ENCODE data around the gene RABGAP1L.
A peak's percentile ranks its signal among the peaks of the same experiment; 100 is the strongest.
"Not testable (repeated sequence)": the region's sequence is repeated elsewhere in the genome, so short reads cannot be mapped to it uniquely, and the experiment has no call there.

The RABGAP1L gene

DNA sequence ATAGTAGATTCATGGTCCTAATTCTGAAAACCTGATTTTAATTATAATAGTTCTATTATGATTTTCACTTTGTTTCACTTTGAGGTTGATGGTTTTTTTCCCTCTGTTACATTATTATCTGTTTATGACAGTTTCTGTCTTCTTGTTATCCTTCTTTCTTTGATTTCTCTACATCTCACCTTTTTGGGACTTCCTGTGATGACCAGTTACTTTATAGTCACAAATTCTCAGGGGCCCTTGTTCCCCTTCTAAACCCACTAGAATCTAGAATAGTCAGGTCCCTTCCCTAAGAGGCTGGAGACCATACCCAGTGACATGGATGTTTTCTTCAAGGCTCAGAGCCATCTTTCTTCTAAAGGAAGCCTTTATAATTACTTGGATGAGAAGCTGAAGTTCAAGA is 526.9 kb downstream of the RABGAP1L start:
- DNase-seq, result no peak

DNA sequence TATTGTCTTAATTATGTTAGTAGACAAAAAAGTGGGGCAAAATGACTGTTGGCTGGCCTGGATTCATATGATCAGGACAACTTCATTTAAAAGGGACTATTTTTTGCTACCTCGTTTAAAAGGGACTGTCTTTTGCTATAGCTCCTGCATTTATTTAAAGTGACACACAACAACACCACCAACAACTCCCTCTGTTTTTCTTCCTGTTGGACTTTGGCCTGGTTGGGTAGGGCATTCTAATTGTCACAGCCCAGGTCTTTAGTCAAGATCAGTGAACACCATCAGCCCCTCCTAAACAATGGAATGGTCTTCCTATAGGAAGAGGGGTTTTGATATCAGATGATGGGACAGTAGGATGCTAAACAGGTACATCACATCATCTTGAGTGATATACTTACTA is 530.2 kb downstream of the RABGAP1L start:
- DNase-seq, result no peak

DNA sequence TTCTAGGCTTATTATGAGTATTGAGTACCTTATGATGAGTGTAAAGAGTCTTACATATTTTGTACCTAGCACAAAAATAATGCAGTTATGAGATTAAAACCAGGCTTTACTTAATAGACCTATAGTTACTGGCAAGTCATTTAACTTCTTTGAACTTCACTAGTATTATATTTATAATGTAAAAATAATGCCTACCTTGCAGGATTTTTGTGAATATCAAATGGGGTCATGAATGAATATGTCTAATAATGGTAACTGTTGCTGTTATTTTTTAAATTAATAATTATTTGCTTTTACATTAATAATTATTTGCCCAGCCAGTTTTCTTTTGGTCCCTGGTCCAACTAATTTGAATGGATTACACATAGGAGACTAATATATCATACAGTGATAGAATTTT is 530.9 kb downstream of the RABGAP1L start:
- DNase-seq, result no peak

DNA sequence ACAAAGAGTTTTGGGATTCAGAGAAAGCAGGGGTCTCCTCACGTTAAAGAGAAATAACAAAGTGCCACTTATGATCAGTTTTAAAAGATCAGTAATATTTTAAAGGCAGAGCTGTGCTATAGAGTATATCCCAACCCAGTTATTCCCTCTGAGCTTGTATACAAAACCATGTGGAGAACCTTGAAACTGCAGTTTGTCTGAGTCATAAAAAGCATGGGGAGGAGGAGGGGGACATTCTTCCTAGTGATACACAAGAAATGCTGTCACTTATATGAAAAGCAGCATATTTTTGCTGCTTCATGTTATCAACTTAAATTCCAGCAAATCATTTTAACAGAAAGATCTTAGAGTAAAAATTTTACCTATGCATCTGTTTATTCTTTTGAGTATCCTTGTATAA is 533.0 kb downstream of the RABGAP1L start:
- no peak for DNase-seq

DNA sequence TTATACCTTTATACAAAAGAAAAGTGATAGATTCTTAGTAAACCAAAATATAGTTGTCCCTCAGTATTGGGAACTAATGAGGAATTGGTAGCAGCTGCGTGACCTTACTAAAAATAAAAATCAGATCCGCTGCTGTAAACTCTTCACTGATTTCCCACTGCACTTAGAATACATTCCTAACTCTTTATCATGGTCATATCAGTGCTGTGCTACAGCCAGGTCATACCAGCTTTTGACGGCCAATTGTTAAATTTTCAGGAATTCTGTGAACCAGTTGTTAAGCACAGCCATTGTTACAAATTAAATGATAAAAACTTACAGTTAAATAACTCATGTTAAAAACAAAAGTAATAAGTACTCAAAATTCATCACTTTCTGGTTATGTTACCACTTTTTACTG is 533.8 kb downstream of the RABGAP1L start:
- no peak for DNase-seq

DNA sequence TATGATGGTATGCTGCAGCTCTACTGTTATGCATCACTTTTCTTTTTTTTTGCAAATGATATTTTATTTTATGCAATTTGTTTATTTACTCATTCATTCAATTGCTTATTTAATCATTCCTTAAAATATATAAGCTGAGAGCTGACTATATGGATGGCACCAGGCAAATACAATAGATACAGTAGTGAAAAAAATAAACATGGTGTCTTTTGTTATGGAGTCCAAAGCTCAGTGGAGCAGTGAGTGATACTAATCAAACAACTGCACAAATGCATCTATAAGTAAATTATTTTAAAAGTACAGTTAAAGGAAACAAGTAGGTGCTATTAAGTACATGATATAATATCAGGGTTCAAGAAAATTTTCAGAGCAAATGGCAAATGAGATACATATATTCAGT is 534.2 kb downstream of the RABGAP1L start:
- DNase-seq, result not testable (repeated sequence)

DNA sequence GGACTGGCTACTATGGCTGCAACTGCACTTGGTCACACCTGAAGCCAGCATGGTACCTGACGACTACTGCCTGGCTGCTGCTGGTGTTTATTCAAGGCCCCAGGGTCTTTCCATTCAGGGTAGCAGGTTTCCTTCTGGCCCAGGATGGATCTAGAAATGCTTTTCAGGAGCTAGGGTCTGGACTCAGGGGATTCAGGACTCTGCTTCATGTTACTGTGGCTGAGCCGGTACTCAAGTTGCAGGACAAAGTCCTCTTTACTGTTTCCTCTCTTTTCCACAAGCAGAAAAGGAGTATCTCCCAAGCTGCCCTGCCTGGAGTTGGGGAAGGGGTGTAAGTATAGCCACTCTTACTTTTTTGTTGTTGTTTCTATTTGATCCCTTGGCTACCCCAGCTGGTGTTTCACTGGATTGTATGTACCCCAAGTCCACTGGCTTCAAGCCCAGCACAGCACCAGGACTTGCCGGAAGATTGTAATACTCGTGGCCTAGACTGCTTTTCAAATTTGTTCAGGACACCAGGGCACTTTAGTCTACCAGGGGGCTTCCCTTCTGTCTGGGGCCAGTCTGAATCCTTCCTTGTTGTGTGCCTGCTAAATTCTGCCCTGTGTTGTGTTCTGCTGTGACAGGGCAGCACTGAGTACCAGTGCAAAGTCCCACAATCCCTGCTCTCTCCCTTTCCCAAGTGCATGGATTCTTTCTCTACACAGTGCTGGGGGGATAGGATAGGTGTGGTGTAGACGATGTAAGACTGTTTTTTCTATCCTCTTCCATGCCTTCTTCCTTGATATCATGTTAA is 536.9 kb downstream of the RABGAP1L start:
- no peak for DNase-seq

DNA sequence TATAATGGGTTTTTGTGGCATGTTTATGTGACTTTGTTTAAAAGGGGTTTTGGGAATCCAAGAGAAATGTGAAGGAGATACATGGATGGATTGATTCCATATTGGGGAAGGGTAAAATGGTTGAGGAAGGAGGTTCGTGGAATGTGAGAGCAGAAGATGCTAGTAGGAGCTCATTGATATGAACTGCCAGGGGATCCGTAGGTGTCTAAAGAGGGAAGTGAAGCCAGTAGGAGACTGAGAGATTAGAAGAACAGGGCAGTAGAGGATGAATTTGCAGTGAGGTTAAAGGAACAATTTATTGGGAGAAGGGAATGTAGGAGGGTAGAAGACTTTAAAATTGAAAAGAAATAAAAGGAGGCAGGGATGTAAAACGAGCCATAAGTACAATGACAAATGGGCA is 541.0 kb downstream of the RABGAP1L start:
- DNase-seq, result no peak

DNA sequence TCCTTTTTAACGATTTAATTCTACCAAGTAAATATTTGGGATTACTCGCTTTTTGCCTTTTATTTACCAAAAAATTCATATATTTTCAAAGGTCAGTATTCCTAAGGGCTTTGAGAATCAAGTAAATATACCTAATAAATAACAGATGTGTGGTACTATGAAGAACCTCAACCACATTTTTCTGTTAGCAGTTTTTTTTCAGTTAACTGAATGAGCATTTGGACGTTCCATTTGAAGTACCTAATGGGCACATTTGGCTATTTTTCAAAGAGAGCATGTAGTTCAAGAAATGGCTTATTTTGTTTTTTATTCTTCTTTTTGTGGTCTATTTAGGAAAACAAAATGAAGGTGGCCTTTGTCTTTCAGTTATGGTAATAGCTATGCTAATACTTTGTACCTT is 541.5 kb downstream of the RABGAP1L start:
- no peak for DNase-seq

DNA sequence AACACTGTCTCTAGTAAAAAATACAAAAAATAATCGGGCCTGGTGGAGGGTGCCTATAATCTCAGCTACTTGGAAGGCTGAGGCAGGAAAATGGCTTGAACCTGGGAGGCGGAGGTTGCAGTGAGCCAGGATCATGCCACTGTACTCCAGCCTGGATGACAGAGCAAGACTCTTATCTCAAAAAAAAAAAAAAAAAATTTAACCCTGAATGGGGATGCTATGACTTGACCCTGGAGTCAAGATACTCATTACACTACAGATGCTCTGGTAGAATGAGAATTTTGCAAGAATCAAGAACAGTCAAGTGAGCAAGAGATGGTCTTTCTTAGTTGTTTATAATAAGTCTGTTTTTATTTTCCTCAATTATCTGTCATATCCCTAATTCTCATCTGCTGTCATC is 542.2 kb downstream of the RABGAP1L start:
- DNase-seq, result no peak

DNA sequence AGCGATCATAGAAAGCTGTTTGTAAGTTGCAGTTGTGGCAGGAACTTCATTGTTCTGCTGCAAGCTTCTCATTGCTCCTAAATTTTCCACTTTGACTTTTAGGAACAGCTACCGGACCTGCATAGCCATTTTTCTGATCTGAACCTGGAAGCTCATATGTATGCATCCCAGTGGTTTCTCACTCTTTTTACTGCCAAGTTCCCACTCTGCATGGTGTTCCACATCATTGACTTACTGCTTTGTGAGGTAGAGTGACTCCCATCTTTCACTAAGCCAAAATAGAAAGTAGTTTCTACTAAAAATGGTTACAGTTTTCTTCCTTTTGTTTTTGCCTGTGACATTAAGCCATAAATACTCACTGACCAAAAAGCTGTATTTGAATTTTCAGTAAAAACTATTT is 542.7 kb downstream of the RABGAP1L start:
- no peak for DNase-seq

DNA sequence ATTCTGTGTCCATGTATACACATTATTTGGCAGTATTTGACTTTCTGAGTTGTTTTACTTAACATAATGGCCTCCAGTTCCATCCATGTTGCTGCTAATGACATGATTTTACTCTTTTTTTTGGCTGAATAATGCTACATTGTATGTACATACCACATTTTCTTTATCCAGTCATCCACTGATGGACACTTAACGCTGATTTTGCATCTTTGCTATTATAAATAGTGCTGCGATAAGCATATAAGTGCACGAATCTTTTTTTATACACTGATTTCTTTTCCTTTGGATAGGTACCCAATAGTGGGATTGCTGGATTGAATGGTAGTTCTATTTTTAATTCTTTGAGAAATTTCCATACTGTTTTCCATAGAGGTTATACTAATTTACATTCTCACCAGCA is 544.0 kb downstream of the RABGAP1L start:
- no peak for DNase-seq

DNA sequence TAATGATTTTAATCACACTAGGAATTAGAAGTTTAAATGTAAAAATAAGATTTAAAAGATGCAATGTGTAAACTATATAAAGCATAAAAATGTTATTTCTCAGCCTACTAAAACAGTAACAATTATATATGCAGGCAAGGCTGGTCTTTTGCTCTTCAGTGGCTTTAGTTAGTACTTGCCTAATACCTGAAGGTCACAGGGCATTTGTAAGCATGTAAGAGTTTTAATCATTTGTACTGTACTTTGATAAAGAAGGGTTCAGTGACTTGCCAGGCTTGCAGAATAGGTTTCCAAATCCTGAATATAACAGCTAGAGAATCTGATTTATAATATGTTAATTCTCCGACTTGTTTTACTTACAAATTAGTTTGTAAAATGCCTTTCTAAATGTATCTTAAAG is 545.0 kb downstream of the RABGAP1L start:
- DNase-seq, result no peak

DNA sequence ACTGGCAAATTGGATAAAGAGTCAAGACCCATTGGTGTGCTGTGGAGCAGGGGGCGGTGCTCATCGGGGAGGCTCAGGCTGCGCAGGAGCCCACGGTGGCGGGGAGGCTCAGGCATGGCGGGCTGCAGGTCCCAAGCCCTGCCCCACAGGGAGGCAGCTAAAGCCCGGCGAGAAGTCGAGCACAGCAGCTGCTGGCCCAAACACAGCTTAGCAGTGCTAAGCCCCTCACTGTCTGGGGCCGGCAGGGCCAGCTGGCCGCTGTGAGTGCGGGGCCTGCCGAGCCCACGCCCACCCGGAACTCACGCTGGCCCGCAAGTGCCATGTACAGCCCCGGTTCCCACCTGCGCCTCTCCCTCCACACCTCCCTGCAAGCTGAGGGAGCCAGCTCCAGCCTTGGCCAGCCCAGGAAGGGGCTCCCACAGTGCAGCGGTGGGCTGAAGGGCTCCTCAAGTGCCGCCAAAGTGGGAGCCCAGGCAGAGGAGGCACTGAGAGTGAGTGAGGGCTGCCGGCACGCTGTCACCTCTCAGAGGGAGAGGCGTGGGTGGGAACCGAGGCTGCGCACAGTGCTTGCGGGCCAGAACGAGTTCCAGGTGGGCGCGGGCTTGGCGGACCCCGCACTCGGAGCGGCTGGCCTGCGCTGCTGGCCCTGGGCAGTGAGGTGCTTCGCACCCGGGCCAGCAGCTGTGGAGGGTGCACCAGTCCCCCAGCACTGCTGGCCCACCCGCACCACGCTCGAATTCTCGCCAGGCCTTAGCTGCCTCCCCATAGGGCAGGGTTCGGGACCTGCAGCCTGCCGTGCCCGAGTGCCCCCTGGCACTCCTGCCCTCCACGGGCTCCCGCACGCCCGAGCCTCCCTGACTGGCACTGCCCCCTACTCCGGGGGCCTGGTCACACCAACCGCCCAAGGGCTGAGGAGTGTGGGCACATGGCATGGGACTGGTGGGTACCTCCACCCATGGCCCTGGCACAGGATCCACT is 551.8 kb downstream of the RABGAP1L start:
- DNase-seq, result no peak

DNA sequence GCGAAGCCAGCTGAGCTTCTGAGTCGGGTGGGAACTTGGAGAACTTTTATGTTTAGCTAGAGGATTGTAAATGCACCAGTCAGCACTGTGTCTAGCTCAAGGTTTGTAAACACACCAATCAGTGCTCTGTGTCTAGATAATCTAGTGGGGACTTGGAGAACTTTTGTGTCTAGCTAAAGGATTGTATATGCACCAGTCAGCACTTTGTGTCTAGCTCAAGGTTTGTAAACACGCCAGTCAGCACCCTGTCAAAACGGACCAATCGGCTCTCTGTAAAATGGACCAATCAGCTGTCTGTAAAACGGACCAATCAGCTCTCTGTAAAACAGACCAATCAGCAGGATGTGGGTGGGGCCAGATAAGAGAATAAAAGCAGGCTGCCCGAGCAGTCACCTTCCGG is 552.5 kb downstream of the RABGAP1L start:
- not testable (repeated sequence) for DNase-seq

DNA sequence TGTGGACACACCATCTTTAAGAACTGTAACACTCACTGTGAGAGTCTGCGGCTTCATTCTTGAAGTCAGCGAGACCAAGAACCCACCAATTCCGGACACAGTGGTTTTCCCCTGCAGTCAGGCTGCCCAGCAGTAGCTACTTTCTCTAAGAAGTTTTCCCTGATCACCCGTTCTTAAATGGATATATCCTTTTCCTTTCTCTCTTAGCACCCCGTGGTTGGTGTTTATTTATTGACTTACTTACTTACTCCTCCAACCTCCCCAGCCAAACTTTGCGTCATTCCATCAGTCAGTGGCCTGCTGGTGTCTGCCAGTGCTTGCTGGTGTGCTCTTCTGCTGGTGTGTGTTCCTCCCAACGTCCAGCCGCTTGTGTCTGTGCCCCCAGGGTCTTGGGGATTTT is 553.2 kb downstream of the RABGAP1L start:
- DNase-seq, result no peak

DNA sequence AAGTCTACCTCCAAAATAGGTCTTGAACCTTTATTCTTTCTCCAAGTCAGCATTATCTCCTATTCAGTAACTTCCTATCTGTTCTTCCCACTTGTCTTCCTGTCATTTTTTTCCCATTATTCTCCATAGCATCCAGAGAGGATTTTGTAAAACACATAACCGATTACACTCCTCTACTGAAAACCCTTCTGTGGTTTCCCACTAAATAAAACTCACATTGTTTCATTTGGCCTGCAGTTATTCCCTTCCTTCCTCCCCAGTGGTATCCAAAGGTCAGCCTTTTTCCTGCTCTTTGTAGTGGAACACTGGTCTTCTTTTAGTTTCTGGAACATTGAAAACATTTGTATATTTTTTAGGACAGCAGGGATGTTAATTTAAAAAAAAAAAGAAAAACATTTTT is 554.5 kb downstream of the RABGAP1L start:
- no peak for DNase-seq

DNA sequence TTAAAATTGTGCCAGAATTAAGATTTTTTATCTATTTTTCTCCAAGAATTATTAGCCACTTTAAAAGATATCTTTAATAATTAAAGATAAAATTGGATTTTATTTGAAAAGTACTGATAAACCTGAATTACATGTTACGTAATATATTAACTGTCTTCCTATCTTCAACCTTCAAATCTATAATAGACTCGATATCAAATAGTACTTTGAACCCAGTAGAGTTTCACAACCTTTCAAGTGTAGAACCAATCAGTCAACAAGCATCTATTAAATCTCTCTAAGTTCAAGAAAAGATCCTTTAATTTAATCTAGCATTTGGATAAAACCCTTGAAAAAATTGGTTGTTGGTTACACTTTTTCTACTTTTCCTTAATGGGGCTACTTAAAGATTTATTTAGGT is 559.9 kb downstream of the RABGAP1L start:
- DNase-seq, result no peak

DNA sequence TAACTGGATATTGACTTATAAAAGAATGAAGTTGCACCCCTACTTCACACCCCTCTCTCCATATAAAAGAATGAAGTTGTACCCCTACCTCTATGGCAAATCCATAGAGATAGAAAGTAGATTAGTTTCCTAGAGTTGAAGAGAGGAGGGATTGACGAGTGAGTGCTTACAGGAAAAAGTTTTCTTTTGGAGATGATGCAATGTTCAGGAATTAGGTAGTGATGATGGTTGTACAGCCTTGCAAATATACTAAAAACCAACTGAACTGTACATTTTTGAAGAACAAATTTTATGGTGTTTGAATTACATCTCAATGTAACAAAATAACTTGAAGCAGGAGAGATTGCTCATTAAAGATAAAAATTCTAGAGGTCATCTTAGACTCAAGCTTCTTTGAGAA is 561.3 kb downstream of the RABGAP1L start:
- DNase-seq, result no peak

DNA sequence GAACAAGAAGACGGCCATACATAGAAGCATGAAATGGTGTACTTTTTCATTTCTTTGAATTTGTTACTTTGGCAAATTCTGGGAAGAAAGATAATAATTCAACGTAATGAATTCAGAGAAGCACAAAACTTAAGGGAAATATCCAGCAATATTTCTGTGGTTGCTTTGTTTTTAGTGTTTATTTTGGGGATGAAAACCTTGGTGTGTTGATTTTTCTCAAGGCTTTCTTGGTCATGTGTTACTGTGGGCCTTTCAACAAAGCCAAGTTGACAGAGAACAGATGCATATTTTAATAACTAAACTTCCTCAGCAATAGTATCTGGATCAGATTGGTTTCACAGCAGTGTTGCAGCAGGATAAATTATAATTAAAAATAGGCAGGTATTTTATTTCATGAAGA is 561.9 kb downstream of the RABGAP1L start:
- no peak for DNase-seq

DNA sequence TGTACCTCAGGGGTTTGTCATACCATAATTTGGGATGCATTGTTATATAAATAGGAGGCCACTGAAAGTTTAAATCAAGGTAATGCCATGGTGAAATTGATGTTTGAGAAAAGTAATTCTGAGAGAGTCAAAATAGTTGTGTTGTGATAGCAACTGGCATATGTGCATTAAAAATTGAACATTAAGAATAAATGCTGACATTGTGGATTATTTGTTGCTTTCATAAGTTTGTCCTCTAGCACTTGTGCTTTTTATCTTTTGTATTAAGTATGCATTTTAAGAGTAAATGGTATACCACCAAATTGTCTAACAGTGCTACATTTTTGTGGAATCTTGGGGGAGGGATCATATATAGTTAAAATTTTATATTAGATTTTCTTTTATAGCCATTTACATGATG is 564.5 kb downstream of the RABGAP1L start:
- DNase-seq, result no peak

DNA sequence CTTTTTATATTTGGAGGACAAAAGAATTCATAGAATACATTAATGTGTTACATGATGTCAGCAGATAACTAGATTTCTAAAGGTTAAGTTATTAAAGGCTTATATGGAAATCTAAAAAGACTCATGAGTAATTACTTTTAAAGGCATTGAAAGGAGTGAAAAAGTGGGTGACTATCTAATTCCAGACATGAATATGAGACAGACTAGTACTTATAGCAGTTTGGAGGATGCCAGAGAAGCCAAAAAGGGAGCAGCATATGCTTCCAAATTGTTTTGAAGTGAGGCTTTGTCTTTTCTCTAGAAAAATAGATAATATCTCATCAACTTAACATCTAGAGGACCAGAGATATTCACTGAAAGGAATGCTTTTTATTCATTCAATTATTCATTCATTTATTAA is 564.9 kb downstream of the RABGAP1L start:
- DNase-seq, result no peak

DNA sequence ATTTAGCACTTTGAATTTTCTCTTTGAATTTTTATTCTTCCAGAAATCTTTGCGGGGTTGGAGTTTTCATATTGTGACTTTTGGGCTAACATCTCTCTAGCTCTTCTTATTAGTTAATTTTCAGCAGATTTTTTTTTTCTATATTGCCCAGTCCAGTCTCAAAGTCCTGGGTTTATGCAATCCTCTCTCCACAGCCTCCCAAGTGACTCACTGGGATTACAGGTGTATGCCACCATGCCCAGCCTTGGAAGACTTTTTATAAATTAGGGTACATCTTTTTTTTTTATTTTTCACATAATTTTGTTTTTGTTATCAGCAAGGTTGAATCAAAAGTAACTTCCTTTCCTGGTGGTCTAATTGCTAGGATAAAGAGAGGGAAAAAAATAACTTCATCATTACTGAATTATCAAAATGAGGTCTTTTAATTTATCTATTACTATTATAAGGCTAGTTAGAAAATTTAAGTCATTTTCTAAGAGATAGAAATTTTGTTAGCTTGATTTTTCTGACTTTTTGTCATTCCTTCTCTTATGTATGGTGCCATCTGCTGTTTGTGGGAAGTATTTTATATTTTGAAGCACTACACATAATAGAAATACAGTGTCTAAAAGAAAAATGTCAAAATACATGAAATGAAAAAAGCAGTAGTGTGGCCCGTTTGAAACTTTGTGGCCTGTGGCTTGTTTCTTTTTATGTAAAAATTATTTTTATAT is 567.0 kb downstream of the RABGAP1L start:
- peak; percentile 24 for DNase-seq
